A549 treated with CpdA at 1 μM for 4 hours (cell line): ENCODE results near the gene URB2. TPM values are rescaled to one million over a fixed set of nuclear protein-coding genes. Genes with fewer than 3 reads are reported as not detected.

Source experiments
- total RNA-seq: library from RNA; stranded (reverse); fragments of 200-300 nt; extraction: Qiagen RNA extraction; gene quantifications from 5 replicates; pipeline ENCODE4 v1.2.3, GENCODE V29; 2022; ENCODE audit warnings: low read depth

The URB2 gene
- 14.2 to 16.0 TPM (median 14.6 TPM) in 5 replicates for total RNA-seq

DNA sequence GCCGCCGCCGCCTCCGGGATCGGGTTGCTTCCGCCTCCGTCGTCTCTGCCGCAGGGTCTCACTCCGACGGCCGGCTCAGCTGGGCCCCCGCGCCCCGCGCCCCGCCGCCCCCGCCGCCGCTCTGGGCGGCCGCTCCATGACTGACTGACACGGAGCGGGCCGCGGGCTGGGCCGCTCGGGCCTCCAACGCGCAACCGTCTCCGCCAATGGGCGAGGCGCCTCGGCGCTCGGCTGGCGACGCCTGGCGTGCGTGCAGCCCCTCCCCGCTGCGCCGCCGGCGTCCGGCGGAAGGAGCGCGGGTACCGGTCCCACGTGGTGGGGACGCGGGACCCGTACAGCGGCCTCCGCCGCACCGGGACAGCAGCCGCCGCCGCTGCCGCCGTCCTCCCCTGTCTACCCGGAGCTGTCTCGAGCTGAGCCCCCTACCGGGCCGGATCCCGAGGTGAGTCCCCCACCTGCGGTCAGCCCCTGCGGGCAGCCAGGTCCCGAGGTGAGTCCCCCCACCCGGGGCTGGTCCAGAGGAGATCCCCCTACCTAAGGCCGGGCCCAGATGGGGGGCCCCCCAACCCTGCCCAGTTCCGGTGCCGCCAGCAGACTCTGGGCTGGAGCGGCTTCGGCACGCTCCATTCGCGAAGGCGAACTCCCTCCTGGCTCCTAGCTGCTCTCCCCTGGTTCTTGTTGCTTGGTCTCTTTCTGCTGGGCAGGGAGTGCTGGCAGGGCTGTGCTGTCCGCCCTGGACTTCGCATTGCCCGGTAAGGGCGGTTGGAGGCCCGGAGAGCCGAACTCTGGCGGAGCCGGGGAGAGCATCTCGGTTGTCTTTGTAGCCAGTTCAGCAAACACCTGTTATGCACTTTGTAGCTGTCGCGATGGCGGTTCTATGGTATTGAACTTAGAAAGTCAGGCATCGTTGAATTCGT is at the start of gene URB2, which contains the start of gene TAF5L:
Gene URB2 (plus strand): TSS at position 333 of the 917 bp plus-strand sequence. CDS start 1,387 bp downstream, outside the sequence.
Gene TAF5L (minus strand): TSS at position 208 of the 917 bp plus-strand sequence. CDS start 11,640 bp downstream, outside the sequence.

Other genes starting within 250 kb of the URB2 start
- gene ACTA1, start 192.2 kb upstream of the URB2 start, total RNA-seq, result 0.13 to 0.23 TPM (median 0.23 TPM) in 3 of 5 replicates, not detected in the others
- gene NUP133, start 117.9 kb upstream of the URB2 start, total RNA-seq, result 18.8 to 26.8 TPM (median 23.2 TPM) in 5 replicates
- 15.3 to 19.6 TPM (median 18.0 TPM) in 5 replicates for gene ABCB10, start 67.5 kb upstream of the URB2 start, total RNA-seq
- 19.5 to 21.9 TPM (median 21.2 TPM) in 5 replicates for gene TAF5L, start 125 bp upstream of the URB2 start, total RNA-seq